NCI-H1105 (cell line): ENCODE measurements around the gene IL20.

ENCODE experiments used
- DNase-seq: peaks from one replicate; lab custom pipeline; 2025; lab: John Stamatoyannopoulos, UW

IL20 gene

DNA sequence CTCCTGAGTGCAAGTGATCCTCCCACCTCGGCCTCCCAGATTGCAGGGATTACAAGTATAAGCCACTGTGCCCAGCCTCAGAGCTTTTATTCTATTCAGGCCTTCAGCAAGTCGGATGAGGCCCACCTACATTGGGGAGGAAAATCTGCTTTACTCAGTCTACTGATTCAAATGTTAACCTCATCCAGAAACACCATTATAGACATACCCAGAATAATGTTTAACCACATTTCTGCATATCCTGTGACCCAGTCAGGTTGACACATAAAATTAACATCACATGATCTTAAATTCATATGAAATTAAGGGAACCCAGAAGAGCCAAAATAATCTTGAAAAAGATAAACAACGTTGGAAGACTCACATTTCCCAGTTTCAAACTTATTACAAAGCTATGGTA is 14.9 kb downstream of the IL20 start:
- no peak for DNase-seq

DNA sequence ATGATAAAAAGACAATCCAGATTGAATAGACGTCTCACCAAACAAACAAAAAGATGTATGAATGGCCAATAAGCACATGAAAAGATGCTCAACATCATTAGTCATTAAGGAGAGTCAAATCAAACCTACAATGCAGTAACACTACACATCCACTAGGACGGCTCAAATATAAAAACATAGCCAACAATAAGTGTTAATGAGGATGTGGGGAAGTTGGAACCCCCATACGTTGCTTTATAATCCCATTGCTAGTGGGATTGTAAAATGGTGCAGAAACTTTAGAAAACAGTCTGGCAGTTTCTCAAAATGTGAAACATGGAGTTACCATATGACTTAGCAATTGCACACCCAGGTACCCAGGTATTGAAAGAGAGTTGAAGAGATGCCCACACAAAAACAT is 17.1 kb downstream of the IL20 start:
- no peak for DNase-seq

DNA sequence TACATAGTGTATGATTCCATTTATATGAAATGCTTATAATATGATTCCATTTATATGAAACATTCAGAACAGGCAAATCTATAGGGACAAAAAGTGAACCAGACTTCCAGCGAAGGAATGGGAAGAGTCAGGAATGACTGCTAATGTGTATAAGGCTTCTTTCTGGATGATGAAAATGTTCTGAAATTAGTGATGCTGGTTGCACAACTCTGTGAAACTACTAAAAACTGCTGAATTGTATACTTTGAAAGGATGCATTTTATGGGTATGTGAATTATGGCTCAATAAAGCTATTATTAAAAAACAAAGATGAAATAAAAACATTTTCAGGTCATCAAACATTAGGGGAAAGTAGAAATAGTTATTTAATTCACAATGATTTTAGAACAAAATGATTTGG is 17.7 kb downstream of the IL20 start:
- DNase-seq, result no peak

DNA sequence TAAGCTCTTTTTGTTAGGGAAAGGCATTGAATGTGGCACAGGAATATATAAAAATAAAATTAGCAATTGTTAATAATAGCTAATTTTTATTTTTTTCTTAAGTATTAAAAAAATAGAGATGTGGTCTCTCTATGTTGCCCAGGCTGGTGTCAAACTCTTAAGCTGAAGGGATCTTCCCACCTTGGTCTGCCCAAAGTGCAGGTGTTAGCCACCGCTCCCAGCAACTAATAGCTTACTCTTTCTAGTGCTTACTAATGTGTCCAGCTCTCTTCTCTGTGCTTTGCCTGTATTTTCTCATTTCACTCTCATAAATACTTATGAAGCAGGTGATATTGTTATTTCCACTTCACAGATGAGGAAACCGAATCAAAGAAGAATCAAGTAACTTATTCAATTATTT is 18.5 kb downstream of the IL20 start:
- no peak for DNase-seq

DNA sequence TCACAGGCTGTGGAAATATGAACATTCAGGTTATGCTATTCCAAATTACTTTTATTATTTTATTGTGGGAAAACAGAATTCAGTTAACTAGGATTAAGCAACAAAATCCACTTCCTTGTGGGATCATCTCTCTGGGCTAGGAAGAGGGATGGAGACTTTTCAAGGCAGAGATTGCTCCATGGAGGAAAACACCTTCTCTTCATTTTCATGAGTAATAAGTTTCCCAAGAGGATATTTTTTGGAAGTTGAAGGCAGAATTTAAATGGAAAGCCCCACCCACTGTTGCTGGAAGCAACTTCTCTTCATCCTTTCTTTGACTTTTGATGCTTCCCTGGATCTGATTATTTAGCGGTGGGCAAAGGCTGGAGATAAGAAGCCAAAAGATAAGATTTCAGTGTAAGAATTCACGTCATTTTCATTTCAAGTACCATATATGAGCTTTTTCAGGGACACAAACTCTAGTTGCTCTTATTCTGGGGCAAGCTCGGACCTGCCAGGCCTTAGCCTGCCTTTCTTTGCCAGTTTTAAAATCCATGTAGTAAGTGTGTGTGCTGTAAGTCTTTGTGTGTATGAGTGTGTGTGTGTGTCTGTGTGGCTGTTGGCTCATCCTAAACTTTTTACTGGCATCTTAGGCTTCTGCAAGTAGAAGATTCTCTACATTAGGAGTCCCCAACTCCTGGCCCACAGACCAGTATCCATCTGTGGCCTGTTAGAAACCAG is 20.1 kb downstream of the IL20 start:
- DNase-seq, result no peak

DNA sequence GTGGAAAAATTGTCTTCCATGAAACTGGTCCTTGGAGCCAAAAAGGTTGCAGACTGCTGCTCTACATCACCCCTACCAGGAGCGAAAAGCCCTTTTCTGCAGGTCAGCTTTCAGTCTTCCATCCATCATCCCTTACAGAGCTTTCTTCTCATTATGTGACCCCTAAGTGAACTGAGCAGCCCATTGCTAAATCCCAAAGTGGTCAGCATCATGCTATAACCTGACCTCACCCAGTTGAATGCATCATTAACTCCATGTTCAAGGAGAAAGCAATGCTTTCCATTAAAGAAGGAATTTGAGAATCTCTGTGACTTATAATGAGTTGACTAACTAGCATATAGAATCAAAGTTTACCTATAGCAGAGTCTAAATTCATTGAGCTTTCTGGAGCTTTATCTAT is 21.4 kb downstream of the IL20 start:
- no peak for DNase-seq

DNA sequence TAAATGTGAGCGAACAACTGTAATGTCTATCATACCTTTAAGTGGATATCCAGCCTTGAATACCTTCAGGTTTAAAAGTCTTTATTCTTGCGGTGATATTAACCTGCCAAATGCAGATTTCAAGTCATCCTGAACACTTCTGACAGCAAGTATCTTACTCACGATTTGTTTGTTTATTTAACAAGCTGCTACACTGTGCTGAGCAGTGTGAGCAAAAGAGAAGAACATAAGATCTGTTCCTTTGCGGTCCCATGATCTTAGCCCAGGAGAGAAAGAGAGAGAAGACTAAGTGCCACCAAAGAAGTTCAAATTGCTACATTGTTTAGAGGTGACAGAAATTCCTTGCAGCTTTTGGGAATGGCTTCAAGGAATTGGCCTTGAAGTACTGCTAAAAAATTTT is 22.3 kb downstream of the IL20 start:
- no peak for DNase-seq

DNA sequence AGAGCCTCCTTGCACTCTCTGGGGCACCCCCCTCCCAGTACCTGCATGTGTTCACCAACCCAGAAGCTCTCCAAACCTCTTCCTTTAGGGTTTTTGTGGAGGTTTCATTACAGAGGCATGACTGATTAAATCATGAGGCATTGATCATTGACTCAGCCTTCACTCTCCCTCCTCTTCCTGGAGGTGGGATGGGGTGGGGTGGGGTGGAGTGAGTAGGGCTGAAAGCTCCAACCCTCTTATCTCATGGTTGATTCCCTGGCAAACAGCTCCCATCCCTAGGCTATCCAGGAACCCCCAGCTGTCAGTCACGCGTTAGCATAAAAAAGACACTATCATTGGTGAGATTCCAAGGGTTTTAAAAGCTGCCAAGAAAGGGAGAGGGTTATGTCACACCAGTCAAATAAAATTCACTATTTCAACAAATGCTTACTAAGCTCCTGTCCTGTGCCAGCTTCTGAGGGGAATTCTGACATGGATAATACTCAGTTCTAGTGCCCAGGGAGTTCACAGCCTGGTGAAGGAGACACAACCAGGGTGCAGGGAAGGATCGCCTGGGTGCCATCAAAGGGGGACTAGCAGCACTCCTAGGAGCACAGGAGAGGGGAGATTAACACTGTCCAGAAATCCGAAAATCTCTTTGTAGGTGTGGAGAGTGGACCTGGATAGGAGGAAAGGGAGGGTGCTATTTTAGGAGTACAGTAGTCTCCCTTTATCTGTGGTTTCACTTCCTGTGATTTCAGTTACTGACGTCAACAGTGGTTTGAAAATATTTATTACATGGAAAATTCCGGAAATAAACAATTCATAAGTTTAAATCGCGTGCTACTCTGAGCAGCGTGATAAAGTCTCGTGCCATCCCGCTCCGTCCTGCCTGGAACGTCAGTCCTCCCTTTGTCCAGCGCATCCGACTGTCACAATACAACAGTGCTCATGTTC is 25.0 kb downstream of the IL20 start:
- DNase-seq, result no peak

DNA sequence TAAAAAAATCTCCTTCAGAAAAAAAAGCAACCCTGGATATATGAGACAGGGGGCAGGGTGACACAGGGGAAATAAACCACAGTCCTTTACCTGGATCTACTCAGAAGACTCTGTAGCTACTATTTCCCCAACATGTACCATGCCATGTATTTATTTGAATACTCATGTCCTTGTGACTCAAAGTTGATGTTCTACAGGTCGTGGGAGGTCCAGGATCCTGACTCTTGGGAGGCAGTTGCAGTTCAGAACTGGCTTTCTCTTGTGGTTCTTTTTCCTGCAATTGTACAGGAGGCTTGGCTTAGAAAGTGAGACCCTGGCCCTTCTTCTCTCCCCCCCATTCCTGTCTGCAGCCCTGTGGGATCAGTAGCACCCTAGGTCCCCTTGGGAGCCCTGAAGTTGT is 26.0 kb downstream of the IL20 start:
- no peak for DNase-seq

DNA sequence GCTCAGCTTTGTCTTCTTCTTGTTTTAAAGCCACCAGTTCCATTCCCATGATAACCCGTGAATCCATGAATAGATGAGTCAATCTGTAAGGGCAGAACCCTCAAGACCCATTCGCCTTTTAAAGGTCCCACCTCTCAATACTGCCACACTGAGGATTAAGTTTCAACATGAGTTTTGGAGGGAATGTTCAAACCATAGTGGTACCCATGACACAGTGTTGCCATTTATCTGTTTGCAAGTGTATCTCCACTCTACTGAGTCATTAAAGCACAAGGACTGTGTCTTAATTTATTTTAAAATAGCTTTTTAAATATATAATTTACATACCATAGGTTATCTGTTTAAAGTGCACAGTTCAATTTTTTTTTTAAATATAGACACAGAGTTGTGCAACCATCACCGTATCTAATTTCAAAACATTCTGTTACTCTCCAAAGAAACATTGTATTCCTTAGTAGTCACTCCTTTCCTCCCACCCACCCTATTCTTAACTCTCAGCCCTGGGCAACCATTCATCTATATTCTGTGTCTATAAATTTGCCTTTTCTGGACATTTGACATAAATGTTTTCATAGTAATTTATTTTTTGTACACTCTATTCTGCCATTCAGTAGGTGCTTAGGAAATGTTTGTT is 27.0 kb downstream of the IL20 start:
- no peak for DNase-seq

DNA sequence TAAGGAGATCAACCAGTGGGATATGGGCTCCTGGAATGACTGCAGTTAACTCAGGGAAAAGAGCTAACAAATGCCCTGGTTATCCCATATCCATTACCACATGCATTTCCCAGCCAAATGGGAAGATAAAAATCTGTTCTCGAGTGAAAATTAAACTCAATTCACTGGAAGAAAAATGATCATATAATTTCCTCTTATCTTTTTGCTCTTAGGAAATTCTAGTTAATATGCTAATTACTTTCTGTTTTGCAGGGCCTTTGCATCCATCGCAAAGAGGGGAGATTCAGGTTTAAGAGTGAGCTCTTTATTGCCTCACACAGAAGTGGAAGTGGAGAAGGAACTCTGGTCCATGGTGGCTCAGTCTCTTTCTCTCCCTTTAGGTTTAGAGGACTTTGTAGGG is 28.0 kb downstream of the IL20 start:
- no peak for DNase-seq

DNA sequence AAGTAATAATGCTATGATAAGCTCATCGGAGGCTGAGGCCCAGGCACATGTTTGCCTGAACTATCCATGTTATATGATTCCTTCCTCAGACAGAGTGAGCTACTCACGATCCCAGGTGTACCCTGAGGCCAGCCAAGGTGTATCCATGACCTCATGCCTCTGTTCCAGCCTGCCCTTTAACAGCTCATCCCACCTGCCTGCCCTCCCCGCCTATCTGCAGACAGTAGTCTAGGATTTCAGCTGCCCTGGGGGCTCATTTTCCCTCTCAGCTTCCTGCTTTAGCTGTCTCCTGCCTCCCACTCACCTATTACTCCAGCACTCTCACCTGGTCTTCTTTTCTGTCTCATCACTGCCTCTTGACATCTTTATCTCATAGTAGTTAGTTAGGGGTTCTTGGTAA is 29.9 kb downstream of the IL20 start:
- peak; percentile 56 for DNase-seq

DNA sequence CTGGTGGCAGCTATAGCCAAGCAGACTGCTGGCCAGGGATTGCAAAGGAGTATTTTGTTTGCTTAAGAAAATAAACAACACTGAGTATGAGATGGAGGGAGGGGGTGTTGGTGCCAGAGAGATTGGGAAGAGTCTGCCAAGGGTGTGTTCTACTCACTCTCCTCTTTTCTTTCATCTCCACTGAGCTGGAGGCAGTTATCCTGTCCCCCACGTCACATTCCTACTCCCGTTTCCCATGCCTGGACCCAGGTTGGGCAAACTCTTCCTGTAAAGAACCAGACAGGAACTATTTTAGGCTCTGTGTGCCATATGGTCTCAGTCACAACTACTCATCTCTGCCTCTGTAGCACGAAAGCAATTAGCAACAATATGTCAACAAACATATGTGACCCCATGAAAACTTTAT is 30.4 kb downstream of the IL20 start:
- DNase-seq, result peak; percentile 23

DNA sequence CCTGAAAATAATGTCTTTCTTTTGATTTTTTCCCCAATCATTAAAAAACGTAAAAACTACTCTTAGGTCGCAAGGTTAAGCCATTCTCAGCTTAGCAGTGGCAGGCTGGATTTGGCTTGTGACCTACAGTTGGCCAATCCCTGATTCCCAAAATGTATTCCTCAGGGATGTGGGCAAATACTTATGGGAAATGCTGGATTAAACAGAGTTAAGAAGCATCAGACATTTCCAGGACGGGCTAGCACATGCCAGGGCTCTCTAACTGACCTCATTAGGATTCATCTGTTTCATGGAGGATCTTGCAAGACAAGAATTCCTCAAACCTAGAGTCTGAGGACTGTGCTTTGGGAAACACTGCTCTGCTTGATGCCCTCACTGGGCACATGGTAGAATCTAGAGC is 30.8 kb downstream of the IL20 start:
- no peak for DNase-seq

DNA sequence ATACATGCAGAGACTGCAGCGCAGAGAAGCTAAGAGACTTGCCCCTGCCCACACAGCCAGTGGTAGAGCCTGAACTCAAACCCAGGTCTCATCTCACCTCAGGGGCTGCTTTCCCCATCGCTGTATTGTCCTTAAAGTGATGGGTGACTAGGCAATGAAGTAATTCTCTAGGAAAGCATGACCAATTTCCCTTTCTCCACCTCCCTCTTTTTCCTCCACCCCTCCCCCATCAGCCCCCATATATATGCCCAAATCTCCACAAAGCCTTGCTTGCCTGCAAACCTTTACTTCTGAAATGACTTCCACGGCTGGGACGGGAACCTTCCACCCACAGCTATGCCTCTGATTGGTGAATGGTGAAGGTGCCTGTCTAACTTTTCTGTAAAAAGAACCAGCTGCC is 31.8 kb downstream of the IL20 start, which contains the start of gene IL24:
Gene IL24 (plus strand): TSS at position 269 of the 400 bp plus-strand sequence. CDS start 390 bp downstream, outside the sequence.
- DNase-seq, result no peak

DNA sequence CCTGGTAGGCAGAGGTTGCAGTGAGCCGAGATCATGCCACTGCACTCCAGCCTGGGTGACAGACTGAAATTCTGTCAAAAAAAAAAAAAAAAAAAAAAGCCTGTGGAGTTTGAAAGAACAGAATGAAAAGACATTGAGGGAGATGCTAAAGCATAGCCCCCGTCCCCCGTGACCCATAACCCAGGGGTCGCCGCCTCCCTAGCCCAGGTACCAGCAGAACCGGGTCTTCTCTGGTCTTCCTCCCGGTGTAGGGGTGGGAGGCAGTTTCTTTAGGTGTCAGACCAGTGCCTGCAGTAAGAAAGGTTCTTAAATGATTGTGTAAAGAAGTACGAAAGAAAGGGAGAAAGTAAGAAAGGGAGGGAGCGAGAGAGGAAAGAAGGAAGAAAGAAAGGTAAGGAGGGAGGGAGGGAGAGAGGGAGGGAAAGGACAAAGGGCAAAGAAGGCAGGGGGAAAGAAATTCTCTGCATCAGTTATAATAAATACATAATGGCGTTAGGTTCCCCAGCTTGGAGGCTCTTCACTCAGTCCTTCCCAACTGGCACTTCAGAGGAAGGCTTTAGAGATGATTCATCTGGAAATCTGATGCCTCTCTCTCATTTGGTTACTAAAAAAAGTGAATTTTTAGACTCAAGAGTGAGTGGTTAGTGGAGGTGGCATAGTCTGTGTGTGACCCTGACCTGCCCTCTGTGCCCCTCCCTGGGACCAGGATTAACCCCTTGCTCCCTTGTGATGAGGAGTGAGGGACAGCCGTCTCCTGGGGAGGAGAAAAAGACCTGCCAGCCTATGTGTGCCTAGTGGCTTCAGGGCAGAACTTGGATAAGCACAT is 32.9 kb downstream of the IL20 start:
- no peak for DNase-seq

DNA sequence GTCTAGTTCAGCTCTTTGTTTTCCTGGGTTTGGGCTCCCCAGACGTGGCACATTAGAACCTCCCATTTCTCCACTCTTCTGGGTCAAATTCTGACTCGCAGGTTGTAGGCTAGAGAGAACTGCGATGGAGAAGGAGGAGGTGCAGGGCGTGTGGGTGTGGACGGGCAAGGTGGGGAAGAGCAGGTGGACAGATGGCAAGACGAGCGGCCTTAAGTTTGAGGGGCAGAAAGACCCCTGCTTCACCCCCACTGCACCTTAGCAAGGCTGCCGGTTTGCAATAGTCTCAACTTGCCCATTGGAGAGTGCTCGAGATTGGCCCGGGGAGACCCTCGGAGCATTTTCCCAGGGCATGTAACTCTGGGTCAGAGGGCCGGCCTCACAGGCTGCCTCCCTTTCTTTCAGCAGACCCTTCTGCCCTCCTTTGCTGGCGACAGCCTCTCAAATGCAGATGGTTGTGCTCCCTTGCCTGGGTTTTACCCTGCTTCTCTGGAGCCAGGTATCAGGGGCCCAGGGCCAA is 33.5 kb downstream of the IL20 start:
- DNase-seq, result no peak

DNA sequence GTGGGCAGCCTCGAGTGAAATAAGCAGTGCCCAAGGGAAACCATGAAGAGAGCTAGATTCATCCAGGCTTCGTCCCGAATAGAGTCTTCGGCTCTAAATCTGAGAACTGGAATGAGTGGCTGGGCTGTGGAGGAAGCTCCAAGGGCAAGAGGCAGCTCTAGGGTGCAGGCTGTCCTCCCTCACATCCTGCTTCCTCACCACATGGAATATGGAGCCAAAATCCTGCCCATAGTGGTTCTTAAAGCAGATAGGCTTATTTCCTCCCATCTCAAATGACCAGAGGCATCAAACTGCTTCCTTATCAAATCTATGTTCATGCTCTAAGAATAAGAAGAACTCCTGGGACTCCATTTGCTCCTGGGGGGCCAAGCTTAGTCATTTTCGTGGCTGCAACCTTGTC is 34.3 kb downstream of the IL20 start:
- DNase-seq, result no peak

DNA sequence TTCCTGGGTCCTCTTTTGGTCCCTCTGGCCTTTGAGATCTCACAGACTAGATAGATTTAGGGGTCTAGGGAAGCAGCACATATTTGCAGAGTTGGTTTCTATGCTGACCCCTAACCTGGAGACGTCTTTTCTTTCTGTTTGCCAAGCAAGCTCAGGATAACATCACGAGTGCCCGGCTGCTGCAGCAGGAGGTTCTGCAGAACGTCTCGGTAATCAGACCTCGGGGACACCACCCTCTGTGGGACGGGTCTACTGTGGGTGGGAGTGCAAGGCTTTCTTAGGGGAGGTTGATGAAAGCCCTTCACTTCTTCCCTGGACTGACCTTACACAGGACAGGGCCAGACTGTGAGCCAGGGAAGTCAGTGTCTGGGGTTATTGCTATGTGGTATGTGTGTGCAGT is 34.7 kb downstream of the IL20 start:
- no peak for DNase-seq

DNA sequence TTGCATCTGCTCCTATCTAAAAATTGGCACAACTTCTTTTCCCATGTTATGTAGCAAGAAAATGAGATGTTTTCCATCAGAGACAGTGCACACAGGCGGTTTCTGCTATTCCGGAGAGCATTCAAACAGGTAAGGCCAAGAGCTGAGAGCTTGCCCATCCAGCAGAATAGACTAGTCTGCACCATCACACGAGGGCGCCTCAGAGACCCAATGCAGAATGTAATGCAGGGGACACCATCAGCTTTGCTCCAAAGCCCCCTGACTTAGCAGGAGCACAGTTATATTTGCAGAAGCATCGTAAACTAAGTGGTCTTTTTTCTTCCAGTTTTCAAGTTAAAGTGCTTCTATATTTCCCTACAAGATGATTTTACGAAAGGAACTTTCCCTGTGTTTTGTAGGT is 36.5 kb downstream of the IL20 start:
- no peak for DNase-seq

DNA sequence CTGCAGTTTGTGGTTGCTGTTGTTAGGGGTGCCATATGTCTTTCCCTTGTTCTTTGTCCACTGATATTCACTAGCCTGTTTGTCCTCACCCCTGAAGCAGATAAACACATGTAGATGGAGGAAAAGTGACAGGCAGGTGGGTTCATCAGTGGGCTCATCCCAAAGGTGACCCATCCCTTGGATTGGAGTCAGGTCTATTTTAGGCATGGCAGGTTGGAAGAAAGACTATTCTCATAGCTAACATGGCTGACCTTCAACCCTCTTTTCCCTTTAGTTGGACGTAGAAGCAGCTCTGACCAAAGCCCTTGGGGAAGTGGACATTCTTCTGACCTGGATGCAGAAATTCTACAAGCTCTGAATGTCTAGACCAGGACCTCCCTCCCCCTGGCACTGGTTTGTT is 37.3 kb downstream of the IL20 start:
- no peak for DNase-seq

DNA sequence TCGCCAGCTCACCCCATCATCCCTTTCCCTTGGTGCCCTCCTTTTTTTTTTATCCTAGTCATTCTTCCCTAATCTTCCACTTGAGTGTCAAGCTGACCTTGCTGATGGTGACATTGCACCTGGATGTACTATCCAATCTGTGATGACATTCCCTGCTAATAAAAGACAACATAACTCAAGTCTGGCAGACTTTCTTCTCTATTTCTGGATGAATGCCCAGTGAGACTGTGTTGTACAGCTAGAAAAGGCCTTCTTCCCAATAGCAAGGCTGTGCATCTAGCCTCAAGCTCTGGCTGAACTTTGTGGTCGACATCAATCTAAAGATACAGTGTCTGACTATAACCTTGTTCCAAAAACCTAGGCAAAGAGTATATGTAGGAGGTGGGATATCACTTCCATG is 38.3 kb downstream of the IL20 start:
- no peak for DNase-seq
